IMR-90 (cell line): Measurements from ENCODE around the gene COL5A2. TPM values are rescaled to one million over a fixed set of nuclear protein-coding genes. Genes with fewer than 3 reads are reported as not detected.

Experiments used
- ATAC-seq: fragments of 200-7000 bp; cut with Tn5 transposase; 2 replicates; pipeline ENCODE4 v1.9.1; 2020; ENCODE audit warnings: low read depth, mild to moderate bottlenecking, moderate library complexity
- BruUV-seq: library from RNA; stranded (reverse); fragments of 400-500 nt; replicated peaks from 2 replicates; lab custom pipeline; 2021; lab: Mats Ljungman, UMichigan
- CTCF ChIA-PET: fragments of 300-600 bp; formaldehyde crosslinking; extraction: SDS; loops from one replicate; lab custom pipeline; 2021; ENCODE audit warnings: antibody characterized with exemption; lab: Yijun Ruan, JAX
- POLR2A ChIA-PET: fragments of 300-600 bp; sonication (Branson Sonifier 250); formaldehyde crosslinking; loops from one replicate; lab custom pipeline; 2022; ENCODE audit warnings: antibody characterized with exemption; ENCODE audit not compliant: unreplicated experiment; lab: Charles Lee
- DNase-seq: peaks from one replicate; pipeline ENCODE4 v3.0.0; 2013
- H2AFZ ChIP-seq: replicated peaks from 2 replicates; pipeline ENCODE3; 2013; ENCODE audit warnings: low read length, mild to moderate bottlenecking; ENCODE audit not compliant: poor library complexity
- H2AK5ac ChIP-seq: 2 replicates; pipeline ENCODE4 v1.6.1; 2013; ENCODE audit warnings: low read depth, low read length, inconsistent platforms
- H2AK9ac ChIP-seq: replicated peaks from 2 replicates; pipeline ENCODE3; 2013; ENCODE audit warnings: mild to moderate bottlenecking, low read depth, low read length, moderate library complexity; ENCODE audit not compliant: poor library complexity
- H2BK120ac ChIP-seq: 2 replicates; pipeline ENCODE4 v1.6.1; 2013; ENCODE audit warnings: low read depth, low read length, inconsistent platforms
- H2BK15ac ChIP-seq: 3 replicates; pipeline ENCODE4 v1.6.1; 2013; ENCODE audit warnings: low read depth, low read length, inconsistent platforms
- H2BK20ac ChIP-seq: 2 replicates; pipeline ENCODE4 v1.6.1; 2013; ENCODE audit warnings: low read depth, mild to moderate bottlenecking, inconsistent platforms, low read length, moderate library complexity
- H2BK5ac ChIP-seq: 2 replicates; pipeline ENCODE4 v1.6.1; 2013; ENCODE audit warnings: mild to moderate bottlenecking, low read depth, low read length, inconsistent platforms; ENCODE audit not compliant: poor library complexity, severe bottlenecking
- H3K14ac ChIP-seq: replicated peaks from 2 replicates; pipeline ENCODE4 v1.6.1; 2013; ENCODE audit warnings: low read depth, low read length, inconsistent platforms
- H3K18ac ChIP-seq: 2 replicates; pipeline ENCODE4 v1.6.1; 2013; ENCODE audit warnings: low read depth, low read length, control low read depth
- H3K23ac ChIP-seq: 2 replicates; pipeline ENCODE4 v1.6.1; 2013; ENCODE audit warnings: low read depth, low read length, inconsistent platforms
- H3K27ac ChIP-seq: 2 replicates; pipeline ENCODE4 v1.5.1; 2013; ENCODE audit warnings: mild to moderate bottlenecking, control low read depth, low read length; ENCODE audit not compliant: insufficient read depth
- H3K27me3 ChIP-seq: 2 replicates; pipeline ENCODE4 v1.6.1; 2013; ENCODE audit warnings: low read length; ENCODE audit not compliant: control insufficient read depth, insufficient read depth
- H3K36me3 ChIP-seq: 2 replicates; pipeline ENCODE4 v1.6.1; 2013; ENCODE audit warnings: low read length, mixed read lengths; ENCODE audit not compliant: control insufficient read depth, insufficient read depth
- H3K4ac ChIP-seq: 2 replicates; pipeline ENCODE4 v1.6.1; 2013; ENCODE audit warnings: low read depth, low read length, inconsistent platforms
- H3K4me1 ChIP-seq: 2 replicates; pipeline ENCODE4 v1.6.1; 2013; ENCODE audit warnings: low read length, mixed read lengths; ENCODE audit not compliant: control insufficient read depth, insufficient read depth
- H3K4me2 ChIP-seq: 2 replicates; pipeline ENCODE4 v1.6.1; 2013; ENCODE audit warnings: low read depth, mild to moderate bottlenecking, control low read depth, low read length, moderate library complexity
- H3K4me3 ChIP-seq: 2 replicates; pipeline ENCODE4 v1.5.1; 2013; ENCODE audit warnings: low read depth, mild to moderate bottlenecking, control low read depth, low read length, moderate library complexity; ENCODE audit not compliant: insufficient read depth
- H3K56ac ChIP-seq: 2 replicates; pipeline ENCODE4 v1.6.1; 2013; ENCODE audit warnings: low read length, inconsistent platforms; ENCODE audit not compliant: insufficient read depth; ENCODE audit errors: extremely low read depth
- H3K79me1 ChIP-seq, 2 experiments: 2 replicates each; pipeline ENCODE4 v1.6.1; 2013; ENCODE audit warnings: low read length in 2 of 2, inconsistent platforms in 1 of 2, low read depth in 1 of 2
- H3K9ac ChIP-seq: 2 replicates; pipeline ENCODE4 v1.6.1; 2013; ENCODE audit warnings: low read depth, low read length, control low read depth
- H3K9me1 ChIP-seq: 2 replicates; pipeline ENCODE4 v1.6.1; 2013; ENCODE audit warnings: low read length, inconsistent platforms; ENCODE audit not compliant: insufficient read depth
- H3K9me3 ChIP-seq: 2 replicates; pipeline ENCODE4 v1.6.1; 2013; ENCODE audit warnings: low read length; ENCODE audit not compliant: control insufficient read depth, insufficient read depth
- H4K20me1 ChIP-seq: 2 replicates; pipeline ENCODE4 v1.6.1; 2013; ENCODE audit warnings: low read length, inconsistent platforms; ENCODE audit not compliant: insufficient read depth
- H4K5ac ChIP-seq: 2 replicates; pipeline ENCODE4 v1.6.1; 2013; ENCODE audit warnings: mild to moderate bottlenecking, low read depth, low read length, control low read depth
- H4K8ac ChIP-seq, 2 experiments: 2 replicates each; pipeline ENCODE4 v1.6.1; 2013; ENCODE audit warnings: low read depth in 2 of 2, low read length in 2 of 2, control low read depth in 1 of 2, inconsistent platforms in 1 of 2
- H4K91ac ChIP-seq: 2 replicates; pipeline ENCODE4 v1.6.1; 2013; ENCODE audit warnings: low read depth, low read length, inconsistent platforms; ENCODE audit not compliant: insufficient read depth
- BHLHE40 ChIP-seq: fragments of 150-350 bp; IDR thresholded peaks from 2 replicates; pipeline ENCODE4 v1.6.1; 2016; ENCODE audit warnings: mild to moderate bottlenecking, low read depth, low read length
- FOS ChIP-seq: fragments of 150-350 bp; IDR thresholded peaks from 2 replicates; pipeline ENCODE4 v1.6.1; 2016; ENCODE audit warnings: low read depth, low read length
- MAZ ChIP-seq: IDR thresholded peaks from 2 replicates; pipeline ENCODE4 v1.6.1; 2012; ENCODE audit warnings: low read depth, mild to moderate bottlenecking, low read length, improper control_type of control experiment, moderate library complexity, borderline replicate concordance
- MXI1 ChIP-seq: IDR thresholded peaks from 2 replicates; pipeline ENCODE4 v1.6.1; 2012; ENCODE audit warnings: low read depth, mild to moderate bottlenecking, low read length, moderate library complexity, borderline replicate concordance
- POLR2A ChIP-seq: IDR thresholded peaks from 2 replicates; pipeline ENCODE4 v1.6.1; 2012; ENCODE audit warnings: mild to moderate bottlenecking, low read depth, low read length
- SMC3 ChIP-seq: fragments of 150-350 bp; IDR thresholded peaks from 2 replicates; pipeline ENCODE4 v1.6.1; 2016; ENCODE audit warnings: low read depth, mild to moderate bottlenecking, antibody characterized with exemption, low read length, moderate library complexity
- WGBS, 2 experiments: methylation state at CpG; one replicate each; pipeline versions ENCODE4 v1.1.5 to v1.1.7; 2013; ENCODE audit warnings: missing lambda C conversion rate in 2 of 2; ENCODE audit not compliant: insufficient read length in 1 of 2; ENCODE audit errors: extremely low coverage in 2 of 2; 5-methylcytosine and 5-hydroxymethylcytosine counted together
- dilution Hi-C: fragments of 300-500 bp; cut with HindIII; formaldehyde crosslinking; loops from one replicate; pipeline ENCODE4 v1.14.3; 2018; ENCODE audit warnings: low sequenced_read_pairs; ENCODE audit not compliant: unreplicated experiment
- in situ Hi-C: fragments of 300-500 bp; cut with MboI; formaldehyde crosslinking; loops from 3 replicates; pipeline ENCODE4 v1.14.3; 2019; ENCODE audit warnings: low sequenced_read_pairs, inconsistent platforms, mixed read lengths
- intact Hi-C: fragments of 100-400 bp; cut with micrococcal nuclease; formaldehyde crosslinking; loops from 2 replicates; pipeline ENCODE4 v1.10.0; 2022
- polyA plus RNA-seq, 3 experiments: library from polyadenylated mRNA; depleted of rRNA; stranded (reverse); fragments of >200 nt; gene quantifications; 2 replicates each; pipeline ENCODE4 v1.2.3, GENCODE V29; 2012; ENCODE audit warnings: low replicate concordance in 1 of 3
- total RNA-seq: library from RNA; depleted of rRNA; stranded (reverse); fragments of >200 nt; gene quantifications from 2 replicates; pipeline ENCODE4 v1.2.3, GENCODE V29; 2012
- TF ChIP-seq, protein P1 (sequence below): fragments of 150-350 bp; IDR thresholded peaks from 2 replicates; pipeline ENCODE4 v1.6.1; 2017; ENCODE audit warnings: mild to moderate bottlenecking, antibody characterized with exemption, low read length, low read depth
- TF ChIP-seq, protein P2 (sequence below): fragments of 150-350 bp; IDR thresholded peaks from 2 replicates; pipeline ENCODE4 v1.6.1; 2016; ENCODE audit warnings: low read depth, mild to moderate bottlenecking, low read length, moderate library complexity, borderline replicate concordance

Gene COL5A2
- total and polyA plus RNA-seq, 2 of the 4 experiments (the other 2 are of a cell fraction) = 181 to 257 TPM

DNA sequence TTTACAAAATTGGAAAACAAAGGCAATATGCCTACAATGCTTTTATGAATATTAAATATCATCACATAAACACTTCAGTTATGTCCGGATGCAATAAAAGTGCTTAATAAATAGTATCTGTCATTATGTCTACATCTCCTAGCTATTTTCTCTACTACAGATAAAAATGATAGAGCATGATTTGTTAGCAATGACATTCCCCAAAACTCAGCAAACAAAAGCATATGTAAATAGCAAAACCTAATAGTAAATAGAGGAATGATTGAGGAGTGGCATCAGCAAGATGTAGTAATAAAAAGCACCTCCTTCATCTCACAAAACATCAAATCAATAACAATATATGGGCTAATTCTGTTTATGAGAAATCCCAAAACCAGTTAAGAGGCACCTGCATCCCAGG is 46.5 kb upstream of the COL5A2 start:
- DNase-seq (no peak), ATAC-seq (no peak)
- H3K79me1 ChIP-seq = no peaks in the 10 kb centered on the region
- H2BK5ac ChIP-seq = no peak overlapping the region
- in situ Hi-C loops (no loop called here), dilution Hi-C loops (no loop called here), intact Hi-C loops (no loop called here)
- no peak overlapping the region for H3K4me2 ChIP-seq
- H3K4me3 ChIP-seq = no peak overlapping the region
- ChIA-PET POLR2A (no interaction called here), CTCF (no interaction called here)
- no peak overlapping the region for H4K5ac ChIP-seq
- H4K8ac ChIP-seq = no peak overlapping the region
- no peak overlapping the region for H4K91ac ChIP-seq
- no peak overlapping the region for H3K4ac ChIP-seq
- H3K27me3 ChIP-seq = no peaks in the 10 kb centered on the region
- H2AFZ ChIP-seq = no peak overlapping the region
- H3K9me1 ChIP-seq = no peaks in the 10 kb centered on the region
- H3K36me3 ChIP-seq = no peaks in the 10 kb centered on the region
- no peak overlapping the region for H3K14ac ChIP-seq
- peaks cover 3% of the 10 kb centered on the region for H3K4me1 ChIP-seq
- no peak overlapping the region for H3K27ac ChIP-seq
- no peak overlapping the region for H3K18ac ChIP-seq
- H2BK120ac ChIP-seq = no peak overlapping the region
- WGBS, 2 experiments = no CpG with 5 or more reads among the region's 1 CpG
- H4K20me1 ChIP-seq = no peaks in the 10 kb centered on the region
- TF ChIP-seq SMC3 (no peak), FOS (no peak), MAZ (no peak), BHLHE40 (no peak), POLR2A (no peak), MXI1 (no peak)
- TF ChIP-seq, protein P1, sequence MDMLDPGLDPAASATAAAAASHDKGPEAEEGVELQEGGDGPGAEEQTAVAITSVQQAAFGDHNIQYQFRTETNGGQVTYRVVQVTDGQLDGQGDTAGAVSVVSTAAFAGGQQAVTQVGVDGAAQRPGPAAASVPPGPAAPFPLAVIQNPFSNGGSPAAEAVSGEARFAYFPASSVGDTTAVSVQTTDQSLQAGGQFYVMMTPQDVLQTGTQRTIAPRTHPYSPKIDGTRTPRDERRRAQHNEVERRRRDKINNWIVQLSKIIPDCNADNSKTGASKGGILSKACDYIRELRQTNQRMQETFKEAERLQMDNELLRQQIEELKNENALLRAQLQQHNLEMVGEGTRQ = no peak
- TF ChIP-seq, protein P2, sequence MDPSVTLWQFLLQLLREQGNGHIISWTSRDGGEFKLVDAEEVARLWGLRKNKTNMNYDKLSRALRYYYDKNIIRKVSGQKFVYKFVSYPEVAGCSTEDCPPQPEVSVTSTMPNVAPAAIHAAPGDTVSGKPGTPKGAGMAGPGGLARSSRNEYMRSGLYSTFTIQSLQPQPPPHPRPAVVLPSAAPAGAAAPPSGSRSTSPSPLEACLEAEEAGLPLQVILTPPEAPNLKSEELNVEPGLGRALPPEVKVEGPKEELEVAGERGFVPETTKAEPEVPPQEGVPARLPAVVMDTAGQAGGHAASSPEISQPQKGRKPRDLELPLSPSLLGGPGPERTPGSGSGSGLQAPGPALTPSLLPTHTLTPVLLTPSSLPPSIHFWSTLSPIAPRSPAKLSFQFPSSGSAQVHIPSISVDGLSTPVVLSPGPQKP = no peak
- H3K9me3 ChIP-seq = no peaks in the 10 kb centered on the region
- BruUV-seq = no TSS peak
- H2AK9ac ChIP-seq = no peak overlapping the region
- no peak overlapping the region for H2AK5ac ChIP-seq
- no peak overlapping the region for H3K56ac ChIP-seq
- no peak overlapping the region for H2BK15ac ChIP-seq
- no peak overlapping the region for H3K23ac ChIP-seq
- no peak overlapping the region for H2BK20ac ChIP-seq
- H3K9ac ChIP-seq = no peak overlapping the region
